ENCODE data around the gene ASS1. TPM values are rescaled to one million over a fixed set of nuclear protein-coding genes. Genes with fewer than 3 reads are reported as not detected.

The ASS1 gene
- total RNA-seq, 1 donor from 2014 or later: 1.6 TPM

- intact Hi-C loops (cut with micrococcal nuclease): no loop called here
- ATAC-seq (ENCODE audit: low read depth): no peak
- no peak overlapping the region for H3K27ac Mint-ChIP-seq
- DNase-seq: no peak
- no peaks in the 10 kb centered on the region for H3K36me3 Mint-ChIP-seq (ENCODE audit: low read depth)
- ChIA-PET CTCF (no interaction called here), POLR2A (no interaction called here)
- no peaks in the 10 kb centered on the region for H3K9me3 Mint-ChIP-seq
- H3K4me1 Mint-ChIP-seq: no peaks in the 10 kb centered on the region
- peaks cover 22% of the 10 kb centered on the region for H3K27me3 Mint-ChIP-seq
- no peak overlapping the region for H3K4me3 Mint-ChIP-seq
- TF ChIP-seq CTCF (IDR thresholded peaks at IDR 0.05): no peak
These were observed 7.0 kb downstream of the ASS1 start for GRCh38 chr9:130451509-130452388.

GRCh38 chr9:130452835-130453234 lies 8.1 kb downstream of the ASS1 start:
- H3K9me3 Mint-ChIP-seq: no peaks in the 10 kb centered on the region
- no peak overlapping the region for H3K27ac Mint-ChIP-seq
- no peak overlapping the region for H3K4me3 Mint-ChIP-seq
- ChIA-PET CTCF (interaction anchor here (1.2 kb wide), 1 partner anchor 229 kb away, joined by 3 read pairs; no protein-coding TSS in a partner anchor), POLR2A (no interaction called here)
- no peaks in the 10 kb centered on the region for H3K4me1 Mint-ChIP-seq
- TF ChIP-seq CTCF (IDR thresholded peaks at IDR 0.05): no peak
- ATAC-seq (ENCODE audit: low read depth): no peak
- H3K27me3 Mint-ChIP-seq: peaks cover 18% of the 10 kb centered on the region
- intact Hi-C loops (cut with micrococcal nuclease): no loop called here
- DNase-seq: no peak
- H3K36me3 Mint-ChIP-seq (ENCODE audit: low read depth): no peaks in the 10 kb centered on the region

- DNase-seq: no peak
- ATAC-seq (ENCODE audit: low read depth): no peak
- no peaks in the 10 kb centered on the region for H3K36me3 Mint-ChIP-seq (ENCODE audit: low read depth)
- H3K9me3 Mint-ChIP-seq: no peaks in the 10 kb centered on the region
- ChIA-PET CTCF (interaction anchor here (1.2 kb wide), 1 partner anchor 229 kb away, joined by 3 read pairs; no protein-coding TSS in a partner anchor), POLR2A (no interaction called here)
- no peak overlapping the region for H3K4me3 Mint-ChIP-seq
- no peaks in the 10 kb centered on the region for H3K4me1 Mint-ChIP-seq
- intact Hi-C loops (cut with micrococcal nuclease): no loop called here
- TF ChIP-seq CTCF (IDR thresholded peaks at IDR 0.05): no peak
- peaks cover 18% of the 10 kb centered on the region for H3K27me3 Mint-ChIP-seq
- no peak overlapping the region for H3K27ac Mint-ChIP-seq
These were observed 8.7 kb downstream of the ASS1 start for GRCh38 chr9:130453487-130453886.

- H3K27ac Mint-ChIP-seq: no peak overlapping the region
- TF ChIP-seq CTCF (IDR thresholded peaks at IDR 0.05): no peak
- DNase-seq: no peak
- ChIA-PET POLR2A (no interaction called here), CTCF (interaction anchor here (1.2 kb wide), 1 partner anchor 228 kb away, joined by 3 read pairs; no protein-coding TSS in a partner anchor)
- intact Hi-C loops (cut with micrococcal nuclease): no loop called here
- H3K4me1 Mint-ChIP-seq: no peaks in the 10 kb centered on the region
- no peak overlapping the region for H3K4me3 Mint-ChIP-seq
- H3K9me3 Mint-ChIP-seq: no peaks in the 10 kb centered on the region
- no peak for ATAC-seq (ENCODE audit: low read depth)
- H3K27me3 Mint-ChIP-seq: peaks cover 16% of the 10 kb centered on the region
- H3K36me3 Mint-ChIP-seq (ENCODE audit: low read depth): no peaks in the 10 kb centered on the region
These were observed 9.5 kb downstream of the ASS1 start for GRCh38 chr9:130454096-130454811.

- ATAC-seq (ENCODE audit: low read depth) (no peak), DNase-seq (no peak)
- H3K27me3 Mint-ChIP-seq: peaks cover 14% of the 10 kb centered on the region
- no peaks in the 10 kb centered on the region for H3K36me3 Mint-ChIP-seq (ENCODE audit: low read depth)
- POLR2A ChIA-PET: no interaction called here
- H3K4me3 Mint-ChIP-seq: no peak overlapping the region
- CTCF ChIA-PET: no interaction called here
- intact Hi-C loops (cut with micrococcal nuclease): no loop called here
- TF ChIP-seq CTCF (IDR thresholded peaks at IDR 0.05): no peak
- no peak overlapping the region for H3K27ac Mint-ChIP-seq
- H3K9me3 Mint-ChIP-seq: no peaks in the 10 kb centered on the region
- H3K4me1 Mint-ChIP-seq: no peaks in the 10 kb centered on the region
These were observed 10.1 kb downstream of the ASS1 start for GRCh38 chr9:130454812-130455325.
